A549 (cell line): ENCODE measurements around the gene PIP5KL1.

Source experiments
- POLR2A ChIP-seq: IDR thresholded peaks from 2 replicates; pipeline ENCODE4 v1.6.1; 2012; ENCODE audit warnings: mild to moderate bottlenecking, low read length
- TF ChIP-seq, protein P1 (sequence below): fragments of >200 bp; sonication (Bioruptor Twin); formaldehyde crosslinking; IDR thresholded peaks from 3 replicates; pipeline ENCODE4 v1.5.1; 2016

DNA sequence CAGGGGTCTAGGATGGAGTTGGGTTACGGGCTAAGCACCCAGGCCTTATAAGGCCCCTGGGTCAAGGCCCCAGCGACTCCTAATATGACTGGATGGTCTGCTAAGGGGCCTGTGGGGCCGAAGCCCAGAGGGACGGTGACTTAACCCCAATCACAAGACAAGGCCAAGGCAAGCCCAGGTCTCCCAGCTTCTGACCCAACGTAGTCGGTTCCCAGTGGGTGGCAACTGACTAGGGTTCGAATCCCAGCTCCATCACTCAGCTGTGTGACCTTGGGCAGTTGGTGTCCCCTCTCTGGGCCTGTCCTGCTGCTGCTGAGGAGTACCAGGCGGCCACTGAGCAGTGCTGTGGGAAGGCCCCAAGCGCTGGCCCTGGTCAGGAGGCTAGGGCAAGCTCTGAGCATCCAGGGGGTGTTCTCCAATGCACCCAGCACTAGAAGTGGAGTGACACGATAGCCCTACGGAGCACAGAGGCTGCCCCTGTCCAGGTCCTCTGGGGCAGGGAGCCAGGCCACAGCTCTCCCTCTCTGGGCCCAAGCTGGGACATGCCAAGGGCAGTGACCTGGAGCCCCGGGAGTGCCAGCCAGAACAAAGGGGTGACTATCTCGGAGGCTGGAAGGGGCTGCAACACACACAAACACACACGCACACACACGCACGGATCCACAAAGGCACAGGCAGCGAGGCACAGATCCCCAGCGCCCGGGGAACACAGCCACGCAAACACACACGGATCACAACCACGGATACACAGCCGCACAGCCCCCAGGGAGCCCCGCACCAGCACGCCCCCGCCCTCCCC, 53.6 kb downstream of the PIP5KL1 start:
- TF ChIP-seq, protein P1, sequence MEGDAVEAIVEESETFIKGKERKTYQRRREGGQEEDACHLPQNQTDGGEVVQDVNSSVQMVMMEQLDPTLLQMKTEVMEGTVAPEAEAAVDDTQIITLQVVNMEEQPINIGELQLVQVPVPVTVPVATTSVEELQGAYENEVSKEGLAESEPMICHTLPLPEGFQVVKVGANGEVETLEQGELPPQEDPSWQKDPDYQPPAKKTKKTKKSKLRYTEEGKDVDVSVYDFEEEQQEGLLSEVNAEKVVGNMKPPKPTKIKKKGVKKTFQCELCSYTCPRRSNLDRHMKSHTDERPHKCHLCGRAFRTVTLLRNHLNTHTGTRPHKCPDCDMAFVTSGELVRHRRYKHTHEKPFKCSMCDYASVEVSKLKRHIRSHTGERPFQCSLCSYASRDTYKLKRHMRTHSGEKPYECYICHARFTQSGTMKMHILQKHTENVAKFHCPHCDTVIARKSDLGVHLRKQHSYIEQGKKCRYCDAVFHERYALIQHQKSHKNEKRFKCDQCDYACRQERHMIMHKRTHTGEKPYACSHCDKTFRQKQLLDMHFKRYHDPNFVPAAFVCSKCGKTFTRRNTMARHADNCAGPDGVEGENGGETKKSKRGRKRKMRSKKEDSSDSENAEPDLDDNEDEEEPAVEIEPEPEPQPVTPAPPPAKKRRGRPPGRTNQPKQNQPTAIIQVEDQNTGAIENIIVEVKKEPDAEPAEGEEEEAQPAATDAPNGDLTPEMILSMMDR: no peak
- no peak for TF ChIP-seq POLR2A
